Endothelial cell of umbilical vein (primary cell): Measurements from ENCODE around the gene GLT8D1. TPM values are rescaled to one million over a fixed set of nuclear protein-coding genes. Genes with fewer than 3 reads are reported as not detected.

Source experiments
- BruUV-seq: library from RNA; stranded (reverse); fragments of 400-500 nt; replicated peaks from 2 replicates; lab custom pipeline; 2021; lab: Mats Ljungman, UMichigan
- CTCF ChIA-PET: fragments of 300-600, 350-600 bp; sonication (Branson Sonifier 250); formaldehyde crosslinking; loops from one replicate; lab custom pipeline; 2021; ENCODE audit warnings: antibody characterized with exemption, inconsistent platforms; lab: Charles Lee
- POLR2A ChIA-PET: fragments of 300-600, 350-600 bp; sonication (Branson Sonifier 250); formaldehyde crosslinking; loops from one replicate; lab custom pipeline; 2021; ENCODE audit warnings: antibody characterized with exemption, inconsistent platforms; lab: Charles Lee
- DNase-seq: peaks from one replicate; pipeline ENCODE4 v3.0.0-alpha.2; 2011; ENCODE audit warnings: low read depth, low spot score
- FAIRE-seq: peaks from 2 replicates; lab custom pipeline; 2011; peaks lifted over from hg19 to GRCh38; lab: Jason Lieb, UNC
- H2AFZ ChIP-seq: 2 replicates; pipeline ENCODE4 v1.6.0; 2012; ENCODE audit warnings: low read depth, low read length, control low read depth, inconsistent platforms
- H3K27ac ChIP-seq: 2 replicates; pipeline ENCODE4 v1.5.1; 2011; ENCODE audit warnings: low read depth, mild to moderate bottlenecking, control low read depth, low read length, moderate library complexity; ENCODE audit not compliant: insufficient read depth
- H3K27me3 ChIP-seq, 2 experiments: 2 replicates each; pipeline versions ENCODE4 v1.6.0 to v1.6.1; 2011; ENCODE audit warnings: low read length in 2 of 2, mixed read lengths in 1 of 2; ENCODE audit not compliant: control insufficient read depth in 2 of 2, insufficient read depth in 2 of 2
- H3K36me3 ChIP-seq, 2 experiments: 2 replicates in 1 of 2; 3 replicates in 1 of 2; pipeline ENCODE4 v1.5.1; 2011; ENCODE audit warnings: low read length in 2 of 2, mild to moderate bottlenecking in 1 of 2, moderate library complexity in 1 of 2; ENCODE audit not compliant: control insufficient read depth in 2 of 2, insufficient read depth in 2 of 2; ENCODE audit errors: extremely low read depth in 1 of 2
- H3K4me1 ChIP-seq: 3 replicates; pipeline ENCODE4 v1.5.1; 2011; ENCODE audit warnings: mild to moderate bottlenecking, low read length; ENCODE audit not compliant: control insufficient read depth, insufficient read depth; ENCODE audit errors: extremely low read depth
- H3K4me2 ChIP-seq: 2 replicates; pipeline ENCODE4 v1.6.1; 2011; ENCODE audit warnings: low read length, control low read depth, mixed read lengths; ENCODE audit not compliant: insufficient read depth
- H3K4me3 ChIP-seq, 3 experiments: fragments of 200-600 bp in 1 of 3; sonication (generic), shearing (Covaris generic) in 1 of 3; replicated peaks in 1 of 3; 2 replicates each; pipeline ENCODE4 v1.5.1; 2011 to 2016; ENCODE audit warnings: control low read depth in 3 of 3, low read length in 3 of 3, mild to moderate bottlenecking in 2 of 3, inconsistent platforms in 1 of 3, low read depth in 1 of 3, moderate library complexity in 1 of 3; ENCODE audit not compliant: insufficient read depth in 1 of 3
- H3K79me2 ChIP-seq: 2 replicates; pipeline ENCODE4 v1.6.0; 2012; ENCODE audit warnings: low read length, inconsistent platforms; ENCODE audit not compliant: control insufficient read depth, insufficient read depth
- H3K9ac ChIP-seq: replicated peaks from 2 replicates; pipeline ENCODE3; 2011; ENCODE audit warnings: low read length, control low read depth; ENCODE audit not compliant: insufficient read depth; ENCODE audit errors: extremely low read depth
- H3K9me1 ChIP-seq: replicated peaks from 3 replicates; pipeline ENCODE4 v1.6.0; 2011; ENCODE audit warnings: mild to moderate bottlenecking, low read length; ENCODE audit not compliant: control insufficient read depth, insufficient read depth; ENCODE audit errors: extremely low read depth
- H3K9me3 ChIP-seq: replicated peaks from 2 replicates; pipeline ENCODE4 v1.5.1; 2012; ENCODE audit warnings: low read length, inconsistent platforms; ENCODE audit not compliant: control insufficient read depth, insufficient read depth
- H4K20me1 ChIP-seq: replicated peaks from 2 replicates; pipeline ENCODE3; 2011; ENCODE audit warnings: mild to moderate bottlenecking, low read length; ENCODE audit not compliant: control insufficient read depth, insufficient read depth; ENCODE audit errors: extremely low read depth
- EZH2 ChIP-seq: IDR thresholded peaks from 2 replicates; pipeline ENCODE4 v1.6.1; 2012; ENCODE audit warnings: borderline replicate concordance, low read depth, mild to moderate bottlenecking, moderate library complexity, low read length, inconsistent platforms; ENCODE audit not compliant: severe bottlenecking
- FOS ChIP-seq: IDR thresholded peaks from 2 replicates; pipeline ENCODE4 v1.6.1; 2011; ENCODE audit warnings: mild to moderate bottlenecking, low read length, moderate library complexity, borderline replicate concordance; ENCODE audit not compliant: insufficient read depth
- GATA2 ChIP-seq: IDR thresholded peaks from 2 replicates; pipeline ENCODE4 v1.7.0; 2011; ENCODE audit warnings: low read depth, mild to moderate bottlenecking, moderate library complexity, mixed read lengths, low read length; ENCODE audit not compliant: insufficient read length, insufficient read depth
- JUN ChIP-seq: IDR thresholded peaks from 2 replicates; pipeline ENCODE4 v1.6.1; 2011; ENCODE audit warnings: borderline replicate concordance, low read depth; ENCODE audit not compliant: insufficient read length, insufficient read depth
- MYC ChIP-seq: IDR thresholded peaks from one replicate; pipeline ENCODE4 v1.6.1; 2011; ENCODE audit warnings: mild to moderate bottlenecking, low read depth, low read length
- POLR2A ChIP-seq: IDR thresholded peaks from 2 replicates; pipeline ENCODE4 v1.6.1; 2012; ENCODE audit warnings: low read depth, mild to moderate bottlenecking, control low read depth, low read length
- POLR2AphosphoS5 ChIP-seq: IDR thresholded peaks from 2 replicates; pipeline ENCODE4 v1.6.1; 2012; ENCODE audit warnings: low read depth, mild to moderate bottlenecking, control low read depth, low read length, moderate library complexity; ENCODE audit not compliant: insufficient read depth
- dilution Hi-C: fragments of 300-500 bp; cut with MboI; formaldehyde crosslinking; loops from one replicate; pipeline ENCODE4 v1.15.0; 2019; ENCODE audit warnings: low sequenced_read_pairs; ENCODE audit not compliant: extremely low pct_ligation_motif_present
- intact Hi-C: fragments of 100-400 bp; cut with micrococcal nuclease; formaldehyde crosslinking; loops from one replicate; pipeline ENCODE4 v1.10.0; 2022
- polyA plus RNA-seq, 4 experiments: library from polyadenylated mRNA; depleted of rRNA in 3 of 4; stranded (reverse) in 3 of 4; unstranded in 1 of 4; fragments of >200 nt; gene quantifications; 2 replicates each; pipeline versions ENCODE4 v1.2.1 to v1.2.3, GENCODE V29; 2011 to 2012; ENCODE audit warnings: missing spikeins in 1 of 4
- total RNA-seq: library from RNA; stranded (reverse); gene quantifications from 2 replicates; pipeline ENCODE4 v1.2.3, GENCODE V29; 2021
- TF ChIP-seq, protein P1 (sequence below): IDR thresholded peaks from 2 replicates; pipeline ENCODE4 v1.6.1; 2011; ENCODE audit not compliant: insufficient read depth, insufficient read length
- TF ChIP-seq, protein P2 (sequence below), 2 donors: IDR thresholded peaks; 1 replicate in 1 of 2; 2 replicates in 1 of 2; pipeline ENCODE4 v1.5.1; 2011; ENCODE audit warnings: low read length in 2 of 2, mild to moderate bottlenecking in 2 of 2, moderate library complexity in 2 of 2, control low read depth in 1 of 2, inconsistent platforms in 1 of 2, low read depth in 1 of 2; ENCODE audit not compliant: insufficient read depth in 1 of 2; ENCODE audit errors: extremely low read depth in 1 of 2

The GLT8D1 gene
- total and polyA plus RNA-seq, 2 donors (not counting 3 experiments of a cell fraction or from before 2014, with no cell fraction given) = 63.7 to 73.5 TPM

DNA sequence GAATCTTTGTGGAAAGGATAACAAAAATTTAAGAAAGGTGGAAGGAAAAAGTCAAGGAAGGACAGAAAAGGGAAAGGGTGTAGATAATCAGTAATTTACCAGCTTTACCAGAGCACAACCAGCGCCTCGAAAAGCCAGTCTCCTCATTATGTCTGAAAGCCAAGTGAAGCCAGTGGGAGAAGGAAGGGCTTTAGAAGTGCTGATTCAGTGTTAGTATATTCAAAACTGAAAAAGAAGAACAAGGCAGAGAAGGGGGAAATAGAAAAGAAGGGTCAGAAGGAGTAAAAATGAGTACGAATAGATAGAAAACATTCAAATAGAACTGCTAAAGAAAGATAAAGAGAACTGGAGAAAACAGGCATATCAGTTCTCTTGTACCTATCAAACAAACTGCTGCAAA, 24.0 kb downstream of the GLT8D1 start:
- H3K27ac ChIP-seq = no peak overlapping the region
- intact Hi-C loops = loop anchor here (5.0 to 10.0 kb wide), 2 partner anchors 207 to 254 kb away; no protein-coding TSS in a partner anchor
- no peak for FAIRE-seq

More for the DNA sequence above, 24.0 kb downstream of the GLT8D1 start:
- H3K9ac ChIP-seq = no peak overlapping the region
- no peak overlapping the region for H3K4me3 ChIP-seq
- no peak for TF ChIP-seq FOS
- no peak for TF ChIP-seq POLR2A
- no peak for TF ChIP-seq GATA2
- TF ChIP-seq, protein P1, sequence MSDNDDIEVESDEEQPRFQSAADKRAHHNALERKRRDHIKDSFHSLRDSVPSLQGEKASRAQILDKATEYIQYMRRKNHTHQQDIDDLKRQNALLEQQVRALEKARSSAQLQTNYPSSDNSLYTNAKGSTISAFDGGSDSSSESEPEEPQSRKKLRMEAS = no peak
- TF ChIP-seq EZH2 = no peak
- TF ChIP-seq MYC = no peak
- TF ChIP-seq JUN = no peak
- no peak for TF ChIP-seq POLR2AphosphoS5
- TF ChIP-seq, protein P2, sequence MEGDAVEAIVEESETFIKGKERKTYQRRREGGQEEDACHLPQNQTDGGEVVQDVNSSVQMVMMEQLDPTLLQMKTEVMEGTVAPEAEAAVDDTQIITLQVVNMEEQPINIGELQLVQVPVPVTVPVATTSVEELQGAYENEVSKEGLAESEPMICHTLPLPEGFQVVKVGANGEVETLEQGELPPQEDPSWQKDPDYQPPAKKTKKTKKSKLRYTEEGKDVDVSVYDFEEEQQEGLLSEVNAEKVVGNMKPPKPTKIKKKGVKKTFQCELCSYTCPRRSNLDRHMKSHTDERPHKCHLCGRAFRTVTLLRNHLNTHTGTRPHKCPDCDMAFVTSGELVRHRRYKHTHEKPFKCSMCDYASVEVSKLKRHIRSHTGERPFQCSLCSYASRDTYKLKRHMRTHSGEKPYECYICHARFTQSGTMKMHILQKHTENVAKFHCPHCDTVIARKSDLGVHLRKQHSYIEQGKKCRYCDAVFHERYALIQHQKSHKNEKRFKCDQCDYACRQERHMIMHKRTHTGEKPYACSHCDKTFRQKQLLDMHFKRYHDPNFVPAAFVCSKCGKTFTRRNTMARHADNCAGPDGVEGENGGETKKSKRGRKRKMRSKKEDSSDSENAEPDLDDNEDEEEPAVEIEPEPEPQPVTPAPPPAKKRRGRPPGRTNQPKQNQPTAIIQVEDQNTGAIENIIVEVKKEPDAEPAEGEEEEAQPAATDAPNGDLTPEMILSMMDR (IDR thresholded peaks at IDR 0.05; ENCODE audit: extremely low read depth in 1 of 2, insufficient read depth in 1 of 2, low read depth in 1 of 2, low read length in 2 of 2) = no peak
- H3K79me2 ChIP-seq = peaks cover 63% of the 10 kb centered on the region
- H3K9me3 ChIP-seq = no peaks in the 10 kb centered on the region
- dilution Hi-C loops = no loop called here
- H3K4me1 ChIP-seq = peaks cover 7% of the 10 kb centered on the region
- DNase-seq = no peak
- no peaks in the 10 kb centered on the region for H3K9me1 ChIP-seq
- peaks cover 13 to 17% of the 10 kb centered on the region in 2 experiments for H3K36me3 ChIP-seq
- no peak overlapping the region for H2AFZ ChIP-seq
- ChIA-PET POLR2A (no interaction called here), CTCF (interaction anchor here (1.0 to 1.4 kb wide), 3 partner anchors 28 to 269 kb away, joined by 3 read pairs; no protein-coding TSS in a partner anchor)
- no peaks in the 10 kb centered on the region for H3K27me3 ChIP-seq
- no TSS peak for BruUV-seq
- peaks cover 2% of the 10 kb centered on the region for H4K20me1 ChIP-seq
- no peak overlapping the region for H3K4me2 ChIP-seq
